CD8-positive, alpha-beta memory T cell (primary cell): ENCODE results near the gene FAM186B. TPM values are rescaled to one million over a fixed set of nuclear protein-coding genes. Genes with fewer than 3 reads are reported as not detected.

Experiments used
- CTCF ChIA-PET: fragments of 350-600 bp; sonication (Branson Sonifier 250); formaldehyde crosslinking; loops from one replicate; lab custom pipeline; 2021; ENCODE audit warnings: antibody characterized with exemption; lab: Charles Lee
- POLR2A ChIA-PET: fragments of 350-600 bp; sonication (Branson Sonifier 250); formaldehyde crosslinking; loops from one replicate; lab custom pipeline; 2021; ENCODE audit warnings: antibody characterized with exemption; lab: Charles Lee
- DNase-seq, 5 donors: peaks; one replicate each; pipeline versions ENCODE4 v3.0.0 to v3.0.0-alpha.2; 2020 to 2022; ENCODE audit warnings: mixed read lengths in 1 of 5
- H3K27ac ChIP-seq: one replicate; pipeline ENCODE4 v1.7.0; 2013; ENCODE audit warnings: low read depth, mild to moderate bottlenecking, low read length, moderate library complexity
- H3K27me3 ChIP-seq: 2 replicates; pipeline ENCODE4 v1.7.0; 2013; ENCODE audit warnings: low read length, mild to moderate bottlenecking; ENCODE audit not compliant: insufficient read depth, poor library complexity, severe bottlenecking
- H3K36me3 ChIP-seq: 2 replicates; pipeline ENCODE4 v1.7.0; 2013; ENCODE audit warnings: mild to moderate bottlenecking, low read length, moderate library complexity; ENCODE audit not compliant: insufficient read depth
- H3K4me1 ChIP-seq: 2 replicates; pipeline ENCODE4 v1.7.0; 2013; ENCODE audit warnings: mild to moderate bottlenecking, low read length, moderate library complexity; ENCODE audit not compliant: insufficient read depth
- H3K4me3 ChIP-seq: 2 replicates; pipeline ENCODE4 v1.7.0; 2013; ENCODE audit warnings: mild to moderate bottlenecking, low read length
- H3K9me3 ChIP-seq: 2 replicates; pipeline ENCODE4 v1.7.0; 2013; ENCODE audit warnings: mild to moderate bottlenecking, low read length
- H3K27ac Mint-ChIP-seq, 8 donors: one replicate each; pipeline ENCODE4 v1.8.0; 2020 to 2021; ENCODE audit warnings: mixed read lengths in 8 of 8, mild to moderate bottlenecking in 6 of 8, inconsistent platforms in 3 of 8, moderate library complexity in 3 of 8
- H3K27me3 Mint-ChIP-seq, 2 donors: one replicate each; pipeline ENCODE4 v1.8.0; 2020 to 2021; ENCODE audit warnings: mixed read lengths in 2 of 2, mild to moderate bottlenecking in 1 of 2, moderate library complexity in 1 of 2
- H3K36me3 Mint-ChIP-seq, 3 donors: one replicate each; pipeline ENCODE4 v1.8.0; 2020 to 2021; ENCODE audit warnings: mixed read lengths in 3 of 3, inconsistent platforms in 1 of 3, mild to moderate bottlenecking in 1 of 3
- H3K4me1 Mint-ChIP-seq, 3 donors: one replicate each; pipeline ENCODE4 v1.8.0; 2020 to 2021; ENCODE audit warnings: mixed read lengths in 3 of 3, inconsistent platforms in 1 of 3, mild to moderate bottlenecking in 1 of 3
- H3K4me3 Mint-ChIP-seq, 7 donors: one replicate each; pipeline ENCODE4 v1.8.0; 2020 to 2021; ENCODE audit warnings: mixed read lengths in 7 of 7, mild to moderate bottlenecking in 6 of 7, moderate library complexity in 4 of 7, inconsistent platforms in 2 of 7
- H3K9me3 Mint-ChIP-seq, 5 donors: one replicate each; pipeline ENCODE4 v1.8.0; 2020 to 2022; ENCODE audit warnings: mixed read lengths in 5 of 5, mild to moderate bottlenecking in 3 of 5, moderate library complexity in 2 of 5, inconsistent platforms in 1 of 5
- polyA plus RNA-seq: library from polyadenylated mRNA; unstranded; fragments of 300-500 nt; fragmentation: Illumina TruSeq; gene quantifications from one replicate; pipeline ENCODE4 v1.2.3, GENCODE V29; 2021
- total RNA-seq, 2 experiments: library from RNA; stranded (reverse); gene quantifications; one replicate each; pipeline ENCODE4 v1.2.3, GENCODE V29; 2021

Gene FAM186B
- total and polyA plus RNA-seq, 3 experiments from 2014 or later: 0.11 to 0.15 TPM; not detected in 1

- Mint-ChIP-seq H3K27me3 (no peaks in the 10 kb centered on the region), H3K4me1 (peaks cover 14 to 23% (median 19%) of the 10 kb centered on the region in 3 donors), H3K36me3 (peaks cover 0 to 45% (median 3%) of the 10 kb centered on the region in 3 donors), H3K9me3 (no peaks in the 10 kb centered on the region), H3K27ac (peak overlapping the region in 1 of 8 donors; percentile 71), H3K4me3 (no peak overlapping the region)
- Histone ChIP-seq H3K4me3 (no peak overlapping the region), H3K4me1 (peaks cover 17% of the 10 kb centered on the region), H3K27ac (no peak overlapping the region), H3K36me3 (no peaks in the 10 kb centered on the region), H3K9me3 (no peaks in the 10 kb centered on the region), H3K27me3 (no peaks in the 10 kb centered on the region)
- ChIA-PET CTCF (interaction anchor here (0.9 to 10.3 kb wide), 11 partner anchors 11 to 98 kb away, joined by 3 to 248 read pairs (median 13); partner anchors contain the start of genes FMNL3, PRPF40B and TMBIM6), POLR2A (interaction anchor here (2.6 kb wide), 1 partner anchor 63 kb away, joined by 15 read pairs; the partner anchor contains the start of gene FMNL3)
- DNase-seq: peak in 1 of 5 donors; percentile 5
Measured at GRCh38 chr12:49643135-49643534, 37.7 kb upstream of the FAM186B start.

GRCh38 chr12:49642370-49642802 lies 36.9 kb upstream of the FAM186B start:
- peak overlapping the region in 1 of 8 donors; percentile 6 for H3K27ac Mint-ChIP-seq
- POLR2A ChIA-PET: interaction anchor here (0.6 to 2.0 kb wide), 2 partner anchors 19 to 22 kb away, joined by 5 to 7 read pairs; partner anchors contain the start of gene PRPF40B

GRCh38 chr12:49641748-49642369 lies 36.4 kb upstream of the FAM186B start:
- no peaks in the 10 kb centered on the region for H3K27me3 ChIP-seq
- DNase-seq: peak in 1 of 5 donors; percentile 41
- H3K36me3 Mint-ChIP-seq: peaks cover 0 to 33% (median 0%) of the 10 kb centered on the region in 3 donors
- H3K9me3 ChIP-seq: no peaks in the 10 kb centered on the region
- no peaks in the 10 kb centered on the region for H3K9me3 Mint-ChIP-seq
- H3K4me1 ChIP-seq: peaks cover 22% of the 10 kb centered on the region
- no peaks in the 10 kb centered on the region for H3K27me3 Mint-ChIP-seq
- H3K4me1 Mint-ChIP-seq: peaks cover 18 to 29% (median 24%) of the 10 kb centered on the region in 3 donors
- H3K36me3 ChIP-seq: no peaks in the 10 kb centered on the region
- peak overlapping the region in 2 of 8 donors; percentile 29 for H3K27ac Mint-ChIP-seq
- H3K4me3 ChIP-seq: no peak overlapping the region
- no peak overlapping the region for H3K4me3 Mint-ChIP-seq
- no peak overlapping the region for H3K27ac ChIP-seq
- POLR2A ChIA-PET: interaction anchor here (0.6 to 2.0 kb wide), 3 partner anchors 19 to 66 kb away, joined by 3 to 7 read pairs (median 5); partner anchors contain the start of gene PRPF40B
- CTCF ChIA-PET: interaction anchor here (0.9 to 10.3 kb wide), 7 partner anchors 9 to 100 kb away, joined by 3 to 248 read pairs (median 6); partner anchors contain the start of genes FMNL3, PRPF40B and TMBIM6

More at GRCh38 chr12:49642370-49642802, 36.9 kb upstream of the FAM186B start:
- no peaks in the 10 kb centered on the region for H3K27me3 Mint-ChIP-seq
- peaks cover 14 to 24% (median 19%) of the 10 kb centered on the region in 3 donors for H3K4me1 Mint-ChIP-seq
- DNase-seq: peak in 1 of 5 donors; percentile 16
- Histone ChIP-seq H3K27me3 (no peaks in the 10 kb centered on the region), H3K27ac (no peak overlapping the region), H3K9me3 (no peaks in the 10 kb centered on the region), H3K36me3 (no peaks in the 10 kb centered on the region), H3K4me3 (no peak overlapping the region), H3K4me1 (peaks cover 17% of the 10 kb centered on the region)
- no peak overlapping the region for H3K4me3 Mint-ChIP-seq
- no peaks in the 10 kb centered on the region for H3K9me3 Mint-ChIP-seq
- peaks cover 0 to 39% (median 0%) of the 10 kb centered on the region in 3 donors for H3K36me3 Mint-ChIP-seq
- CTCF ChIA-PET: interaction anchor here (0.9 to 10.3 kb wide), 6 partner anchors 10 to 99 kb away, joined by 3 to 248 read pairs (median 14); partner anchors contain the start of genes FMNL3, PRPF40B and TMBIM6

DNA sequence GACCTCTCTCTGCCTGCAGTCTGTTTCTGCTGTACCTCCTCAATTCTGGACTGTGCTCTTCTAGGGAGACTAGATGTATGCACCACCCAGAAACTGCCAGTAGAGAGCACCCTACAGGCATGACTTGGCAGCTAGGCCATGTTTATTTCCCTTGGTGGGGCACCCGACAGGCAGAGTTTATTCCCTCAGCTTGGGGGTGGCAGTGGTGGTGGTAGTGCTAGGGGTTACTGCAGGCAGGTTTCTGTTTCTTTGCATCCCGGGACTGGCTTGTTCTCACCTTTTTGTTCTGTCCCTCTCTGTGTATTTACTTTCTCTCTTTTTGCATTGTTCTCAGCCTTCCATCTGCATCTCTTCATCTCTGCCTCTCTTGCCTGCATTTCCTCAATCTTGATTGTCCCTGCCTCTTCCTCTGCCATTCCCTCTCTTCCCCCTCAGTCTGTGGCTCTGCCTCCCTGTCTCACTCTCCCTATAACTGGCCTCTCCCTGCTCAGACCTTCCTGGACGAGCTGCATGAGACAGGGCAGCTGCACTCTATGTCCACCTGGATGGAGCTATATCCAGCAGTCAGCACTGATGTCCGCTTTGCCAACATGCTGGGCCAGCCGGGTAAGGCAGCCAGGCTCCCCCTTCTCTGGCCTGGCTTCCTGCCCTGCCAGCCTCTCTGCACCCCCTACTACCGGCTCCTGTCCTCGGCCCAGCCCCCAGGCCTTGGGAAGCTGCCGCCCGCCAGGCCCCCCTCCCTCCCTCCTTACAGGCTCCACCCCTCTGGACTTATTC lies 31.7 kb upstream of the FAM186B start:
- ChIA-PET CTCF (interaction anchor here (0.9 to 6.0 kb wide), 17 partner anchors 9 to 144 kb away, joined by 3 to 61 read pairs (median 4); partner anchors contain the start of genes FMNL3, PRPF40B and TMBIM6), POLR2A (interaction anchor here (1.0 to 1.3 kb wide), 2 partner anchors 14 to 104 kb away, joined by 4 to 5 read pairs; partner anchors contain the start of genes PRPF40B and TMBIM6)
- Mint-ChIP-seq H3K36me3 (peaks cover 0 to 1% (median 0%) of the 10 kb centered on the region in 3 donors), H3K4me3 (no peak overlapping the region), H3K4me1 (peaks cover 15 to 19% (median 18%) of the 10 kb centered on the region in 3 donors), H3K27me3 (no peaks in the 10 kb centered on the region), H3K9me3 (no peaks in the 10 kb centered on the region), H3K27ac (peak overlapping the region in 5 of 8 donors; percentile 0 to 81 (median 51))
- no peaks in the 10 kb centered on the region for H3K36me3 ChIP-seq
- DNase-seq: peak; percentile 28 to 74 (median 35)
- H3K4me3 ChIP-seq: no peak overlapping the region
- H3K4me1 ChIP-seq: peaks cover 13% of the 10 kb centered on the region
- H3K27ac ChIP-seq: no peak overlapping the region
- no peaks in the 10 kb centered on the region for H3K9me3 ChIP-seq
- no peaks in the 10 kb centered on the region for H3K27me3 ChIP-seq

DNA sequence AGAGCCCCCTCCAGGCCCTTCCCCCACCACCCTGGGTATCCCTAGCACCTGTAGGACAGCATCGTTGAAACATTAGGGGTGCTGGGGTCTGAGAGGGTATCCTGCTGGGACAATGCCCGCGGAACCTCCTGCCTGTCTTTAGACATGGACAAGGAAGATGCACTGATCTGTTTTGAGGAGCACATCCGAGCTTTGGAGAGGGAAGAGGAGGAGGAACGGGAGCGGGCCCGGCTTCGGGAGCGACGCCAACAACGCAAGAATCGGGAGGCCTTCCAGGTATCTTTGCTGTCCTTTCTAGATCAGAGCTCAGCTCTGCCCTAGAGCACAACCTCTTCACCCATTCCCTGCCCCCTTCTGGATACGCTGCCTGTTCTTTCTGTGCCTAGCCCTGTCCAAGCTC lies 31.1 kb upstream of the FAM186B start:
- POLR2A ChIA-PET: interaction anchor here (1.0 to 1.3 kb wide), 2 partner anchors 14 to 105 kb away, joined by 4 to 5 read pairs; partner anchors contain the start of genes PRPF40B and TMBIM6
- Mint-ChIP-seq H3K9me3 (no peaks in the 10 kb centered on the region), H3K27me3 (no peaks in the 10 kb centered on the region), H3K4me3 (no peak overlapping the region), H3K36me3 (peaks cover 0 to 3% (median 0%) of the 10 kb centered on the region in 3 donors), H3K4me1 (peaks cover 15 to 19% (median 18%) of the 10 kb centered on the region in 3 donors), H3K27ac (peak overlapping the region in 5 of 8 donors; percentile 0 to 94 (median 51))
- Histone ChIP-seq H3K4me1 (peaks cover 13% of the 10 kb centered on the region), H3K4me3 (no peak overlapping the region), H3K27ac (no peak overlapping the region), H3K9me3 (no peaks in the 10 kb centered on the region), H3K27me3 (no peaks in the 10 kb centered on the region), H3K36me3 (no peaks in the 10 kb centered on the region)
- CTCF ChIA-PET: interaction anchor here (0.9 to 6.0 kb wide), 15 partner anchors 9 to 145 kb away, joined by 3 to 61 read pairs (median 5); partner anchors contain the start of genes FMNL3, PRPF40B and TMBIM6
- DNase-seq: no peak

DNA sequence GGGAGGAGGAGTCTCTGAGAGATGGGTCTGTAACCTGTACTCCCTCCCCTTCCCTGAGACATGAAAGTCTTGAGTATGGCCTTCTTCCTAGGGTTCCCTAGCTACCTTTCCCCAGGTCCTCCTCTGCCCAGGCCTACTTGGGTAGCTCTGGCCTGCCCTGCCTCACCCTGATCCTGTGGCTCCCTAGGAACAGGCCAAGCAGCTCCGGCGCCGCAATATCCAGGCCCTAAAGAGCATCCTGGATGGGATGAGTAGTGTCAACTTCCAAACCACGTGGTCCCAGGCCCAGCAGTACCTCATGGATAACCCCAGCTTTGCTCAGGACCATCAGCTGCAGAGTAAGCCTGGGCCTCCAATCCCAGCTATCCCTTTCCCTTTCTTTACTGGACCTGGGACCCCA lies 30.2 kb upstream of the FAM186B start:
- H3K4me1 ChIP-seq: peaks cover 13% of the 10 kb centered on the region
- no peaks in the 10 kb centered on the region for H3K9me3 ChIP-seq
- H3K27ac ChIP-seq: no peak overlapping the region
- H3K36me3 ChIP-seq: no peaks in the 10 kb centered on the region
- Mint-ChIP-seq H3K36me3 (peaks cover 0 to 3% (median 0%) of the 10 kb centered on the region in 3 donors), H3K27me3 (no peaks in the 10 kb centered on the region), H3K4me3 (no peak overlapping the region), H3K27ac (no peak overlapping the region), H3K9me3 (no peaks in the 10 kb centered on the region), H3K4me1 (peaks cover 15 to 19% (median 18%) of the 10 kb centered on the region in 3 donors)
- DNase-seq: no peak
- H3K4me3 ChIP-seq: no peak overlapping the region
- CTCF ChIA-PET: interaction anchor here (0.8 to 6.0 kb wide), 7 partner anchors 9 to 79 kb away, joined by 3 to 61 read pairs (median 5); partner anchors contain the start of genes FMNL3 and PRPF40B
- POLR2A ChIA-PET: interaction anchor here (0.6 kb wide), 1 partner anchor 12 kb away, joined by 3 read pairs; no protein-coding TSS in a partner anchor
- no peaks in the 10 kb centered on the region for H3K27me3 ChIP-seq

DNA sequence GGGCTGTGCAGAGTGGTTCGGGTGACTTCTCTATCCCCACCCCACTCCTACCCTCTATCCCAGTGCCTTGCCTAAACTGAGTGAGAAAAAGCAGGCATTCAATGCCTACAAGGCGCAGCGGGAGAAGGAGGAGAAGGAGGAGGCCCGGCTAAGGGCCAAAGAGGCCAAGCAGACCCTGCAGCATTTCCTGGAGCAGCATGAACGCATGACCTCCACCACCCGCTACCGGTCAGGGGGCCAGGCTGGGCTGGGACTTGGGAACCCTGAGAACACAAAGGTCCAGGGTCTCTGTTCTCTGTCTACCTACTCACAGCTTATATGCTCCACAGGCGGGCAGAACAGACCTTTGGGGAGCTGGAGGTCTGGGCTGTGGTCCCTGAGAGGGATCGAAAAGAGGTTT lies 29.6 kb upstream of the FAM186B start:
- no peaks in the 10 kb centered on the region for H3K27me3 ChIP-seq
- H3K4me3 Mint-ChIP-seq: no peak overlapping the region
- DNase-seq: no peak
- H3K4me3 ChIP-seq: no peak overlapping the region
- H3K4me1 ChIP-seq: peaks cover 13% of the 10 kb centered on the region
- H3K27ac Mint-ChIP-seq: peak overlapping the region in 1 of 8 donors; percentile 91
- H3K27ac ChIP-seq: no peak overlapping the region
- H3K9me3 ChIP-seq: no peaks in the 10 kb centered on the region
- no peaks in the 10 kb centered on the region for H3K27me3 Mint-ChIP-seq
- CTCF ChIA-PET: interaction anchor here (5.6 to 6.0 kb wide), 2 partner anchors 12 to 72 kb away, joined by 42 to 61 read pairs; partner anchors contain the start of genes FMNL3 and PRPF40B
- H3K36me3 ChIP-seq: no peaks in the 10 kb centered on the region
- no peaks in the 10 kb centered on the region for H3K9me3 Mint-ChIP-seq
- H3K36me3 Mint-ChIP-seq: peaks cover 0 to 2% (median 0%) of the 10 kb centered on the region in 3 donors
- peaks cover 15 to 19% (median 18%) of the 10 kb centered on the region in 3 donors for H3K4me1 Mint-ChIP-seq
- POLR2A ChIA-PET: no interaction called here
